Stimulated activated CD8-positive, alpha-beta memory T cell treated with anti-CD3 and anti-CD28 coated beads, Interleukin-7, amount 100 ng/mL, for 4 hours (primary cell): ENCODE measurements around the gene IQCE.

Experiments
- DNase-seq, 2 donors: peaks; one replicate each; pipeline ENCODE4 v3.0.0-alpha.2; 2020; ENCODE audit warnings: low read depth in 2 of 2

IQCE gene

GRCh38 chr7:2662273-2663120 lies 103.7 kb downstream of the IQCE start:
- no peak for DNase-seq

- DNase-seq: no peak
These were observed 104.5 kb downstream of the IQCE start for GRCh38 chr7:2663121-2663886.

GRCh38 chr7:2663960-2664359 lies 105.2 kb downstream of the IQCE start:
- DNase-seq: no peak
